ENCODE data around the gene TBC1D28. TPM values are rescaled to one million over a fixed set of nuclear protein-coding genes. Genes with fewer than 3 reads are reported as not detected.
A peak's percentile ranks its signal among the peaks of the same experiment; 100 is the strongest.
"Not testable (repeated sequence)": the region's sequence is repeated elsewhere in the genome, so short reads cannot be mapped to it uniquely, and the experiment has no call there.

The TBC1D28 gene
- total RNA-seq, 2 donors from 2014 or later, result not detected

DNA sequence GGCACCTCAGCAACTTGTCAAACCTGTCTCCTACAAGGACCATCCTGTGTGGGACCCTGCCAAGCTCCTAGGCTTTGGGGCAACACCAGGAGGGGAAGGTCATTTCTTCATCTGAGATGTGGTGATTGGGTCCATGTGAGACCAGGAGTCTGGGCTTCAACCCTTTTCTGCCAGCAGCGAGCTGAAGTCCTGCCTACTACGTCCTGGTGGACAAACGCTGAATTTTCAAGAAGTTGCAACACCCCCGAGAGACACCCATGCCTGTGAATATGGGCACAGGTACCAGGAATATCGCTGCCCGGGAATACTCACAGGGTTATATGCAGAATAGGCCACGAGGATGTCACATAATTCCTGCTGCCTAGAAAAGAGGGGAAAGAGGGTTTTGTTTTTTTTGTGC, 8.0 kb downstream of the TBC1D28 start:
- not testable (repeated sequence) for H3K27me3 Mint-ChIP-seq; H3K36me3 Mint-ChIP-seq; H3K4me3 Mint-ChIP-seq; ATAC-seq; H3K4me1 Mint-ChIP-seq (ENCODE audit: low read depth in 2 of 2); H3K9me3 Mint-ChIP-seq; H3K27ac Mint-ChIP-seq; DNase-seq (ENCODE audit: low spot score)

GRCh38 chr17:18635773-18636172, 8.4 kb downstream of the TBC1D28 start:
- H3K27me3 Mint-ChIP-seq; H3K36me3 Mint-ChIP-seq; H3K4me3 Mint-ChIP-seq; H3K4me1 Mint-ChIP-seq (ENCODE audit: low read depth in 2 of 2); H3K27ac Mint-ChIP-seq; DNase-seq (ENCODE audit: low spot score); ATAC-seq; H3K9me3 Mint-ChIP-seq: not testable (repeated sequence)

GRCh38 chr17:18634550-18635263, 9.5 kb downstream of the TBC1D28 start:
- DNase-seq (ENCODE audit: low spot score), result peak; percentile 49
- H3K4me1 Mint-ChIP-seq (ENCODE audit: low read depth in 2 of 2); H3K4me3 Mint-ChIP-seq; H3K9me3 Mint-ChIP-seq; H3K27ac Mint-ChIP-seq; H3K36me3 Mint-ChIP-seq; H3K27me3 Mint-ChIP-seq: not testable (repeated sequence)
- peak; percentile 24 to 65 for ATAC-seq

GRCh38 chr17:18626152-18626870, 17.9 kb downstream of the TBC1D28 start:
- Mint-ChIP-seq H3K4me3 (peak overlapping the region; percentile 59), H3K9me3 (no peaks in the 10 kb centered on the region), H3K4me1 (ENCODE audit: low read depth in 2 of 2) (peaks cover 7 to 9% of the 10 kb centered on the region in 2 donors), H3K27me3 (peaks cover 7 to 9% of the 10 kb centered on the region in 2 donors), H3K36me3 (no peaks in the 10 kb centered on the region), H3K27ac (peak overlapping the region; percentile 75 to 90)
- ATAC-seq, result no peak
- DNase-seq (ENCODE audit: low spot score), result no peak

GRCh38 chr17:18625509-18626104, 18.6 kb downstream of the TBC1D28 start:
- H3K4me1 Mint-ChIP-seq (ENCODE audit: low read depth in 2 of 2); H3K36me3 Mint-ChIP-seq; H3K9me3 Mint-ChIP-seq; H3K27me3 Mint-ChIP-seq: not testable (repeated sequence)
- H3K4me3 Mint-ChIP-seq, result peak overlapping the region; percentile 59
- ATAC-seq (peak; percentile 95 to 98), DNase-seq (ENCODE audit: low spot score) (peak; percentile 91)
- H3K27ac Mint-ChIP-seq, result peak overlapping the region; percentile 75 to 90

DNA sequence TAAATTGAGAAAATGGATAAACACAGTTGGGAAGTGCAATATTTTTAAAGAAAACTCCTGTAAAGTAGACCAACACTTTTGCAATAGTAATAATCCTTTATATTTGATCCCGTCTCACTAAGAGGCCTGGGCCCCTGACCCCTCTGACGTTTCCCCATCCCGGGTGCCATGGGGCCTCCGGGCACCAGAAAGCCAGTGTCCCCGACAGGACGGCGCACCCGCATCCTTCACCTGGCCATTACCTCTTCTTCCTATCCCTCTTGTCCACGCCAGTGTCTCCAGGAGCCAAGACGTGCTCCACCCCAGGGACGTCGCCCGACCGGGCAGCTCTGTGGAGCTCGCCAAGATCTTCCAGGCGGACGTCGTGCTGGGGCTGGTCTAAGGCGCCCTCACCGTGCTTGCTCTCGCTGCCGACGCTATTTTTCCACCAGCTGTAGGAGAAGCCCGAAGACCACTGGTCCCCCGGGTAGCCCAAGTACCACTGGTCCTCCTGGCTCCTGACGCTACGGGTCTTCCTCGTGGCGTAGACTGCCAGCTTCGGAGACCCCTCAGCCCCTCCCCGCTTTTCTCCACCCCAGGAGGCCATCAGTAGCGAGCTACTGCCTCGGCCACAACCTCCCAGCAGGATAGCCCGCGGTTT, 19.2 kb downstream of the TBC1D28 start:
- not testable (repeated sequence) for DNase-seq (ENCODE audit: low spot score); H3K27me3 Mint-ChIP-seq; H3K9me3 Mint-ChIP-seq; H3K4me1 Mint-ChIP-seq (ENCODE audit: low read depth in 2 of 2); H3K36me3 Mint-ChIP-seq
- Mint-ChIP-seq H3K4me3 (peak overlapping the region; percentile 59), H3K27ac (peak overlapping the region; percentile 75 to 90)
- ATAC-seq, result peak; percentile 40 to 62

DNA sequence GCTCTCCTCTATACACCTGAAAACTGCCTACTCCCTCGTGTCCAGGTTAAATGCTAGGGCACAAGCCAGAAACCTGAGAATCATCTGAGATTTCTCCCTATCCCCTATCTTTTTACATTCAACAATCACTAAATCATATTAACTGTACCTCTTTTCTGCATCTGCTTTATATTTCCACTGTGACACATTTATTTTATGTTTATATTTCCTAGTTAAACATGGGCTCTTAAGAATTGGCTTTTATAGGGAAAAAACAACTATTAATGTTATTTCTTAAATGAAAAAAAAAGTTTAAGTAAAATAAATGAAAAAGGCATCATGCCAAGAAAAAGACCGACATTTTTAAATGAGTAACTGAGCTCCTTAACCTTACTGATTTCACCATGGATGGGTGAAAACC, 26.6 kb downstream of the TBC1D28 start:
- not testable (repeated sequence) for ATAC-seq; H3K4me1 Mint-ChIP-seq (ENCODE audit: low read depth in 2 of 2); H3K9me3 Mint-ChIP-seq; H3K4me3 Mint-ChIP-seq; H3K36me3 Mint-ChIP-seq; H3K27ac Mint-ChIP-seq; DNase-seq (ENCODE audit: low spot score)
- H3K27me3 Mint-ChIP-seq, result peaks cover 1 to 11% of the 10 kb centered on the region in 2 donors

GRCh38 chr17:18613016-18613415, 31.2 kb downstream of the TBC1D28 start:
- H3K27me3 Mint-ChIP-seq, result peaks cover 11 to 25% of the 10 kb centered on the region in 2 donors
- not testable (repeated sequence) for ATAC-seq

GRCh38 chr17:18593138-18593537, 51.1 kb downstream of the TBC1D28 start:
- not testable (repeated sequence) for H3K27ac Mint-ChIP-seq; H3K4me1 Mint-ChIP-seq (ENCODE audit: low read depth in 2 of 2); H3K4me3 Mint-ChIP-seq; H3K9me3 Mint-ChIP-seq; H3K27me3 Mint-ChIP-seq; ATAC-seq; DNase-seq (ENCODE audit: low spot score); H3K36me3 Mint-ChIP-seq

More at GRCh38 chr17:18613016-18613415, 31.2 kb downstream of the TBC1D28 start:
- H3K27ac Mint-ChIP-seq; H3K9me3 Mint-ChIP-seq; H3K4me1 Mint-ChIP-seq (ENCODE audit: low read depth in 2 of 2); H3K4me3 Mint-ChIP-seq; H3K36me3 Mint-ChIP-seq; DNase-seq (ENCODE audit: low spot score): not testable (repeated sequence)

Other genes starting within 250 kb of the TBC1D28 start
- gene LGALS9C, start 167.6 kb downstream of the TBC1D28 start, total RNA-seq, result under 1 TPM in 1 of 2 donors, not detected in 1; 0.38 TPM
- gene FOXO3B, start 37.9 kb upstream of the TBC1D28 start, total RNA-seq, result 1 to 10 TPM; 3.8 to 9.6 TPM
- gene FBXW10, start 99.7 kb upstream of the TBC1D28 start, total RNA-seq, result not detected
- 10 to 100 TPM; 41.0 to 68.1 TPM for gene TVP23B, start 136.8 kb upstream of the TBC1D28 start, total RNA-seq
- gene PRPSAP2, start 213.7 kb upstream of the TBC1D28 start, total RNA-seq, result 100 to 1,000 TPM in 1 of 2 donors, 10 to 100 TPM in 1; 93.1 to 112 TPM

Measured in natural killer cell treated with Interleukin-12 subunit alpha and Interleukin-12 subunit beta and Interleukin-15 and Interleukin-18, amount 100 ng/mL, for 72 hours (primary cell).